ENCODE data around the gene STK32B.

STK32B gene

GRCh38 chr4:5365071-5366008, 314.1 kb downstream of the STK32B start:
- no peak overlapping the region for H3K4me2 ChIP-seq (ENCODE audit: low read depth, low read length, poor library complexity, severe bottlenecking)

GRCh38 chr4:5366009-5366386, 314.7 kb downstream of the STK32B start:
- H3K4me2 ChIP-seq (ENCODE audit: low read depth, low read length, poor library complexity, severe bottlenecking), result no peak overlapping the region
- no peak overlapping the region for H2AFZ ChIP-seq (ENCODE audit: low read length)
- H3F3A ChIP-seq (ENCODE audit: low read depth), result no peaks in the 10 kb centered on the region
- H3K36me3 ChIP-seq (ENCODE audit: insufficient read depth, low read length), result no peaks in the 10 kb centered on the region
- H3K9me3 ChIP-seq (ENCODE audit: insufficient read depth, low read depth, low read length), result no peaks in the 10 kb centered on the region
- H3K27me3 ChIP-seq (ENCODE audit: insufficient read depth, low read length, poor library complexity, severe bottlenecking), result no peaks in the 10 kb centered on the region
- H3K9me2 ChIP-seq (replicated peaks; ENCODE audit: low read depth, low read length), result no peaks in the 10 kb centered on the region
- H3K9ac ChIP-seq (ENCODE audit: low read depth, low read length, poor library complexity, severe bottlenecking), result no peak overlapping the region
- H4K20me1 ChIP-seq (ENCODE audit: insufficient read depth, low read length, poor library complexity, severe bottlenecking), result no peaks in the 10 kb centered on the region
- no peaks in the 10 kb centered on the region for H3K79me2 ChIP-seq (ENCODE audit: insufficient read depth, low read length)
- no peaks in the 10 kb centered on the region for H3K4me1 ChIP-seq (ENCODE audit: insufficient read depth, low read length, poor library complexity, severe bottlenecking)
- TF ChIP-seq EZH2phosphoT487 (IDR thresholded peaks at IDR 0.05; ENCODE audit: borderline replicate concordance) (no peak), CTCF (conservative IDR thresholded peaks at IDR 0.05; ENCODE audit: low read length) (no peak)
- no peak overlapping the region for H3K4me3 ChIP-seq (ENCODE audit: low read length, poor library complexity, severe bottlenecking)

More at GRCh38 chr4:5365071-5366008, 314.1 kb downstream of the STK32B start:
- H3K4me1 ChIP-seq (ENCODE audit: insufficient read depth, low read length, poor library complexity, severe bottlenecking), result no peaks in the 10 kb centered on the region
- H3K9me3 ChIP-seq (ENCODE audit: insufficient read depth, low read depth, low read length), result no peaks in the 10 kb centered on the region
- H3K79me2 ChIP-seq (ENCODE audit: insufficient read depth, low read length), result no peaks in the 10 kb centered on the region
- H3K27me3 ChIP-seq (ENCODE audit: insufficient read depth, low read length, poor library complexity, severe bottlenecking), result no peaks in the 10 kb centered on the region
- H3K9ac ChIP-seq (ENCODE audit: low read depth, low read length, poor library complexity, severe bottlenecking), result no peak overlapping the region
- no peaks in the 10 kb centered on the region for H3K36me3 ChIP-seq (ENCODE audit: insufficient read depth, low read length)
- no peak overlapping the region for H2AFZ ChIP-seq (ENCODE audit: low read length)
- no peak for TF ChIP-seq EZH2phosphoT487 (IDR thresholded peaks at IDR 0.05; ENCODE audit: borderline replicate concordance)
- TF ChIP-seq CTCF (conservative IDR thresholded peaks at IDR 0.05; ENCODE audit: low read length), result no peak
- H3K9me2 ChIP-seq (replicated peaks; ENCODE audit: low read depth, low read length), result no peaks in the 10 kb centered on the region
- no peaks in the 10 kb centered on the region for H3F3A ChIP-seq (ENCODE audit: low read depth)
- no peak overlapping the region for H3K4me3 ChIP-seq (ENCODE audit: low read length, poor library complexity, severe bottlenecking)
- H4K20me1 ChIP-seq (ENCODE audit: insufficient read depth, low read length, poor library complexity, severe bottlenecking), result no peaks in the 10 kb centered on the region

GRCh38 chr4:5366421-5366820, 315.1 kb downstream of the STK32B start:
- no peaks in the 10 kb centered on the region for H3K4me1 ChIP-seq (ENCODE audit: insufficient read depth, low read length, poor library complexity, severe bottlenecking)
- no peak overlapping the region for H3K4me2 ChIP-seq (ENCODE audit: low read depth, low read length, poor library complexity, severe bottlenecking)
- H3F3A ChIP-seq (ENCODE audit: low read depth), result no peaks in the 10 kb centered on the region

More at GRCh38 chr4:5366421-5366820, 315.1 kb downstream of the STK32B start:
- Histone ChIP-seq H2AFZ (ENCODE audit: low read length) (no peak overlapping the region), H3K79me2 (ENCODE audit: insufficient read depth, low read length) (no peaks in the 10 kb centered on the region), H3K4me3 (ENCODE audit: low read length, poor library complexity, severe bottlenecking) (no peak overlapping the region), H3K27me3 (ENCODE audit: insufficient read depth, low read length, poor library complexity, severe bottlenecking) (no peaks in the 10 kb centered on the region), H3K9me2 (replicated peaks; ENCODE audit: low read depth, low read length) (no peaks in the 10 kb centered on the region), H3K9ac (ENCODE audit: low read depth, low read length, poor library complexity, severe bottlenecking) (no peak overlapping the region), H4K20me1 (ENCODE audit: insufficient read depth, low read length, poor library complexity, severe bottlenecking) (no peaks in the 10 kb centered on the region), H3K36me3 (ENCODE audit: insufficient read depth, low read length) (no peaks in the 10 kb centered on the region), H3K9me3 (ENCODE audit: insufficient read depth, low read depth, low read length) (no peaks in the 10 kb centered on the region)
- TF ChIP-seq CTCF (conservative IDR thresholded peaks at IDR 0.05; ENCODE audit: low read length) (no peak), EZH2phosphoT487 (IDR thresholded peaks at IDR 0.05; ENCODE audit: borderline replicate concordance) (no peak)

Data from Loucy (cell line).